Breast epithelium (tissue), 4 donors: ENCODE results near the gene FHOD3. TPM values are rescaled to one million over a fixed set of nuclear protein-coding genes. Genes with fewer than 3 reads are reported as not detected.

Experiments
- DNase-seq, 2 donors: peaks; one replicate each; pipeline ENCODE4 v3.0.0-alpha.2; 2019; ENCODE audit warnings: low spot score in 2 of 2
- H3K27ac ChIP-seq, 2 donors: fragments of 200-600 bp; sonication (generic) in 1 of 2; one replicate each; pipeline ENCODE4 v1.5.1; 2016 to 2019; ENCODE audit warnings: mild to moderate bottlenecking in 1 of 2
- H3K27me3 ChIP-seq, 2 donors: fragments of 200-600 bp; sonication (generic) in 1 of 2; one replicate each; pipeline versions ENCODE4 v1.5.1 to v1.6.0; 2017 to 2019; ENCODE audit warnings: control low read depth in 1 of 2, mild to moderate bottlenecking in 1 of 2
- H3K36me3 ChIP-seq: fragments of 200-600 bp; one replicate; pipeline ENCODE4 v1.5.1; 2019
- H3K4me1 ChIP-seq, 2 donors: fragments of 200-600 bp; sonication (generic); one replicate each; pipeline ENCODE4 v1.5.1; 2016 to 2019; ENCODE audit warnings: control low read depth in 1 of 2
- H3K4me3 ChIP-seq, 3 donors: fragments of 200-600 bp; sonication (generic); 1 replicate in 2 of 3; 2 replicates in 1 of 3; pipeline ENCODE4 v1.5.1; 2016 to 2019; ENCODE audit warnings: mild to moderate bottlenecking in 3 of 3, moderate library complexity in 2 of 3
- H3K9me3 ChIP-seq, 2 donors: fragments of 200-600 bp; sonication (generic) in 1 of 2; one replicate each; pipeline ENCODE4 v1.5.1; 2016 to 2019; ENCODE audit warnings: control low read depth in 1 of 2
- CTCF ChIP-seq, 3 donors: fragments of 450-650 bp; IDR thresholded peaks; one replicate each; pipeline ENCODE4 v1.5.1; 2016 to 2017; ENCODE audit warnings: antibody characterized with exemption in 3 of 3, mild to moderate bottlenecking in 3 of 3, moderate library complexity in 3 of 3
- POLR2A ChIP-seq: fragments of 450-650 bp; IDR thresholded peaks from one replicate; pipeline ENCODE4 v1.6.1; 2016; ENCODE audit warnings: antibody characterized with exemption, mild to moderate bottlenecking, moderate library complexity
- POLR2AphosphoS5 ChIP-seq, 3 donors: sonication (generic); formaldehyde crosslinking; IDR thresholded peaks; one replicate each; pipeline ENCODE4 v1.6.1; 2017; ENCODE audit warnings: antibody characterized with exemption in 3 of 3
- intact Hi-C: fragments of 100-400 bp; cut with DNase I; formaldehyde crosslinking; loops from one replicate; pipeline ENCODE4 v1.15.1; 2023; ENCODE audit warnings: low total_unique reads
- total RNA-seq, 3 donors: library from RNA; depleted of rRNA; stranded (reverse); fragments of >200 nt; gene quantifications; one replicate each; pipeline ENCODE4 v1.1.0, GENCODE V29; 2016

Gene FHOD3
- total RNA-seq, 3 donors from 2014 or later = 1.9 to 13.1 (median 13.0) TPM

GRCh38 chr18:36314754-36315153, 17.2 kb downstream of the FHOD3 start:
- DNase-seq = no peak
- intact Hi-C loops = loop anchor here (10.0 kb wide), 1 partner anchor 1810 kb away; no protein-coding TSS in a partner anchor
- H3K27ac ChIP-seq = no peak overlapping the region

GRCh38 chr18:36315736-36316135, 18.2 kb downstream of the FHOD3 start:
- intact Hi-C loops = loop anchor here (10.0 kb wide), 1 partner anchor 1811 kb away; no protein-coding TSS in a partner anchor
- no peaks in the 10 kb centered on the region for H3K36me3 ChIP-seq
- H3K9me3 ChIP-seq = peaks cover 0 to 18% of the 10 kb centered on the region in 2 donors
- no peaks in the 10 kb centered on the region for H3K27me3 ChIP-seq
- H3K4me3 ChIP-seq = no peak overlapping the region
- H3K27ac ChIP-seq = no peak overlapping the region
- no peaks in the 10 kb centered on the region for H3K4me1 ChIP-seq
- DNase-seq = no peak
- TF ChIP-seq CTCF (IDR thresholded peaks at IDR 0.05) (no peak), POLR2AphosphoS5 (IDR thresholded peaks at IDR 0.05) (no peak), POLR2A (no peak)

More at GRCh38 chr18:36314754-36315153, 17.2 kb downstream of the FHOD3 start:
- Histone ChIP-seq H3K27me3 (no peaks in the 10 kb centered on the region), H3K4me1 (no peaks in the 10 kb centered on the region), H3K36me3 (no peaks in the 10 kb centered on the region), H3K9me3 (peaks cover 0 to 18% of the 10 kb centered on the region in 2 donors), H3K4me3 (no peak overlapping the region)
- no peak for TF ChIP-seq CTCF (IDR thresholded peaks at IDR 0.05)
- TF ChIP-seq POLR2A = no peak
- TF ChIP-seq POLR2AphosphoS5 (IDR thresholded peaks at IDR 0.05) = no peak

GRCh38 chr18:36316246-36316645, 18.7 kb downstream of the FHOD3 start:
- DNase-seq = no peak
- no peaks in the 10 kb centered on the region for H3K4me1 ChIP-seq
- H3K27ac ChIP-seq = no peak overlapping the region
- intact Hi-C loops = loop anchor here (10.0 kb wide), 1 partner anchor 1811 kb away; no protein-coding TSS in a partner anchor
- H3K4me3 ChIP-seq = no peak overlapping the region
- no peaks in the 10 kb centered on the region for H3K27me3 ChIP-seq
- H3K9me3 ChIP-seq = peaks cover 0 to 18% of the 10 kb centered on the region in 2 donors
- TF ChIP-seq CTCF (IDR thresholded peaks at IDR 0.05) = no peak
- no peak for TF ChIP-seq POLR2A
- no peak for TF ChIP-seq POLR2AphosphoS5 (IDR thresholded peaks at IDR 0.05)
- no peaks in the 10 kb centered on the region for H3K36me3 ChIP-seq

- Histone ChIP-seq H3K36me3 (no peaks in the 10 kb centered on the region), H3K4me3 (no peak overlapping the region), H3K4me1 (no peaks in the 10 kb centered on the region), H3K27me3 (no peaks in the 10 kb centered on the region), H3K27ac (no peak overlapping the region), H3K9me3 (peaks cover 0 to 18% of the 10 kb centered on the region in 2 donors)
- DNase-seq = no peak
- TF ChIP-seq POLR2A = no peak
- no peak for TF ChIP-seq CTCF (IDR thresholded peaks at IDR 0.05)
- TF ChIP-seq POLR2AphosphoS5 (IDR thresholded peaks at IDR 0.05) = no peak
- intact Hi-C loops = no loop called here
Observed at GRCh38 chr18:36321658-36322407, 24.3 kb downstream of the FHOD3 start.

- Histone ChIP-seq H3K4me1 (no peaks in the 10 kb centered on the region), H3K9me3 (peaks cover 0 to 18% of the 10 kb centered on the region in 2 donors), H3K4me3 (no peak overlapping the region), H3K27me3 (no peaks in the 10 kb centered on the region), H3K27ac (no peak overlapping the region), H3K36me3 (no peaks in the 10 kb centered on the region)
- TF ChIP-seq CTCF (IDR thresholded peaks at IDR 0.05) = no peak
- TF ChIP-seq POLR2AphosphoS5 (IDR thresholded peaks at IDR 0.05) = no peak
- no peak for TF ChIP-seq POLR2A
- intact Hi-C loops = no loop called here
- no peak for DNase-seq
Observed at GRCh38 chr18:36322408-36322728, 24.9 kb downstream of the FHOD3 start.
